OCI-M2 (cell line): Measurements from ENCODE around the gene SPIB.
"Not testable (repeated sequence)": the region's sequence is repeated elsewhere in the genome, so short reads cannot be mapped to it uniquely, and the experiment has no call there.

Source experiments
- DNase-seq: peaks from one replicate; lab custom pipeline; 2025; ENCODE audit not compliant: unreplicated experiment; lab: John Stamatoyannopoulos, UW

SPIB gene

GRCh38 chr19:50465986-50466705, 47.4 kb downstream of the SPIB start:
- no peak for DNase-seq

GRCh38 chr19:50466706-50467039, 47.9 kb downstream of the SPIB start:
- DNase-seq = no peak

GRCh38 chr19:50467566-50467965, 48.8 kb downstream of the SPIB start:
- DNase-seq = no peak

GRCh38 chr19:50468818-50469217, 50.1 kb downstream of the SPIB start:
- DNase-seq = no peak

- DNase-seq = not testable (repeated sequence)
These were observed 54.6 kb downstream of the SPIB start for GRCh38 chr19:50473336-50473735.

GRCh38 chr19:50475101-50475568, 56.4 kb downstream of the SPIB start:
- no peak for DNase-seq

- DNase-seq = no peak
These were observed 57.0 kb downstream of the SPIB start for GRCh38 chr19:50475736-50476223.

- DNase-seq = no peak
These were observed 57.6 kb downstream of the SPIB start, which contains the start of the genes EMC10 and GARIN5A for GRCh38 chr19:50476224-50476906. Gene EMC10, plus strand, starts transcription at chr19:50476507. Its CDS starts 38 bp downstream, at chr19:50476545. Gene GARIN5A, minus strand, starts transcription at chr19:50476848. Its CDS starts 460 bp downstream, at chr19:50476388.

- DNase-seq = no peak
These were observed 58.1 kb downstream of the SPIB start for GRCh38 chr19:50476907-50477238.

GRCh38 chr19:50477751-50478515, 59.2 kb downstream of the SPIB start:
- DNase-seq = no peak

GRCh38 chr19:50478901-50479715, 60.4 kb downstream of the SPIB start:
- no peak for DNase-seq

GRCh38 chr19:50479761-50480251, 61.1 kb downstream of the SPIB start:
- DNase-seq = no peak

- no peak for DNase-seq
These were observed 61.8 kb downstream of the SPIB start for GRCh38 chr19:50480281-50481111.
